Esophagus squamous epithelium (tissue), 4 donors: ENCODE results near the gene COTL1.
"Not testable (repeated sequence)": the region's sequence is repeated elsewhere in the genome, so short reads cannot be mapped to it uniquely, and the experiment has no call there.

Source experiments
- CTCF ChIP-seq, 6 experiments: fragments of 450-650 bp in 4 of 6; fragments of 200-600 bp in 2 of 6; sonication (generic) in 2 of 6; IDR thresholded peaks; one replicate each; pipeline ENCODE4 v1.5.1; 2016 to 2019; ENCODE audit warnings: antibody characterized with exemption in 6 of 6, mild to moderate bottlenecking in 4 of 6, moderate library complexity in 4 of 6
- POLR2A ChIP-seq, 4 donors: fragments of 450-650 bp; IDR thresholded peaks; one replicate each; pipeline ENCODE4 v1.6.1; 2017; ENCODE audit warnings: antibody characterized with exemption in 4 of 4, mild to moderate bottlenecking in 4 of 4, moderate library complexity in 3 of 4

- not testable (repeated sequence) for TF ChIP-seq CTCF, POLR2A (IDR thresholded peaks at IDR 0.05)
These were observed 99.7 kb downstream of the COTL1 start for GRCh38 chr16:84518220-84518619.
